Transverse colon (tissue), 4 donors: Measurements from ENCODE around the gene AKAP13. TPM values are rescaled to one million over a fixed set of nuclear protein-coding genes. Genes with fewer than 3 reads are reported as not detected.

ENCODE experiments used
- DNase-seq: peaks from one replicate; pipeline ENCODE4 v3.0.0-alpha.2; 2019
- H3K27ac ChIP-seq, 4 donors: fragments of 200-600 bp; sonication (generic); 2 replicates each; pipeline ENCODE4 v1.5.1; 2016 to 2018; ENCODE audit warnings: inconsistent platforms in 4 of 4
- H3K27me3 ChIP-seq: fragments of 200-600 bp; sonication (generic); 2 replicates; pipeline ENCODE4 v1.5.1; 2017; ENCODE audit warnings: inconsistent platforms
- H3K36me3 ChIP-seq, 4 donors: fragments of 200-600 bp; sonication (generic); 2 replicates each; pipeline ENCODE4 v1.5.1; 2017 to 2019; ENCODE audit warnings: inconsistent platforms in 4 of 4
- H3K4me1 ChIP-seq, 4 donors: fragments of 200-600 bp; sonication (generic); 2 replicates each; pipeline ENCODE4 v1.5.1; 2017 to 2020; ENCODE audit warnings: inconsistent platforms in 4 of 4
- H3K4me3 ChIP-seq, 4 donors: fragments of 200-600 bp; sonication (generic); 1 replicate in 1 of 4; 2 replicates in 3 of 4; pipeline versions ENCODE4 v1.5.1 to v1.6.1; 2017 to 2019; ENCODE audit warnings: inconsistent platforms in 4 of 4
- H3K9me3 ChIP-seq, 2 donors: fragments of 200-600 bp; sonication (generic); 2 replicates each; pipeline ENCODE4 v1.5.1; 2017 to 2019; ENCODE audit warnings: inconsistent platforms in 2 of 2
- EP300 ChIP-seq: sonication (generic); formaldehyde crosslinking; IDR thresholded peaks from one replicate; pipeline ENCODE4 v1.6.1; 2017; ENCODE audit warnings: antibody characterized with exemption, low read depth
- POLR2A ChIP-seq: fragments of 450-650 bp; IDR thresholded peaks from one replicate; pipeline ENCODE4 v1.6.1; 2016; ENCODE audit warnings: antibody characterized with exemption, mild to moderate bottlenecking, moderate library complexity
- POLR2AphosphoS5 ChIP-seq, 3 donors: sonication (generic); formaldehyde crosslinking; IDR thresholded peaks; one replicate each; pipeline ENCODE4 v1.6.1; 2016; ENCODE audit warnings: antibody characterized with exemption in 3 of 3
- WGBS, 2 donors: methylation state at CpG; one replicate each; pipeline ENCODE4 v1.1.5; 2018; ENCODE audit warnings: low coverage in 1 of 2; 5-methylcytosine and 5-hydroxymethylcytosine counted together
- in situ Hi-C, 4 donors: fragments of 200-750 bp; cut with MboI; loops; one replicate each; pipeline versions ENCODE4 v1.15.0 to v1.15.1; 2017; ENCODE audit warnings: low sequenced_read_pairs in 3 of 4, low pct_ligation_motif_present in 1 of 4, low pct_unique_long_range_greater_than_20kb in 1 of 4
- intact Hi-C: fragments of 100-400 bp; cut with DNase I; formaldehyde crosslinking; loops from one replicate; pipeline ENCODE4 v1.15.1; 2023; ENCODE audit warnings: low total_unique reads
- total RNA-seq, 4 donors: library from RNA; depleted of rRNA; stranded (reverse); fragments of >200 nt; gene quantifications; one replicate each; pipeline ENCODE4 v1.1.0, GENCODE V29; 2016
- TF ChIP-seq, protein P1 (sequence below), 5 experiments: fragments of 200-600 bp in 3 of 5; fragments of 450-650 bp in 2 of 5; sonication (generic) in 3 of 5; IDR thresholded peaks; 1 replicate in 2 of 5; 2 replicates in 3 of 5; pipeline ENCODE4 v1.5.1; 2016 to 2017; ENCODE audit warnings: antibody characterized with exemption in 5 of 5, inconsistent platforms in 3 of 5, mild to moderate bottlenecking in 2 of 5, moderate library complexity in 1 of 5

AKAP13 gene
- total RNA-seq, 4 donors from 2014 or later: 206 to 291 (median 214) TPM

DNA sequence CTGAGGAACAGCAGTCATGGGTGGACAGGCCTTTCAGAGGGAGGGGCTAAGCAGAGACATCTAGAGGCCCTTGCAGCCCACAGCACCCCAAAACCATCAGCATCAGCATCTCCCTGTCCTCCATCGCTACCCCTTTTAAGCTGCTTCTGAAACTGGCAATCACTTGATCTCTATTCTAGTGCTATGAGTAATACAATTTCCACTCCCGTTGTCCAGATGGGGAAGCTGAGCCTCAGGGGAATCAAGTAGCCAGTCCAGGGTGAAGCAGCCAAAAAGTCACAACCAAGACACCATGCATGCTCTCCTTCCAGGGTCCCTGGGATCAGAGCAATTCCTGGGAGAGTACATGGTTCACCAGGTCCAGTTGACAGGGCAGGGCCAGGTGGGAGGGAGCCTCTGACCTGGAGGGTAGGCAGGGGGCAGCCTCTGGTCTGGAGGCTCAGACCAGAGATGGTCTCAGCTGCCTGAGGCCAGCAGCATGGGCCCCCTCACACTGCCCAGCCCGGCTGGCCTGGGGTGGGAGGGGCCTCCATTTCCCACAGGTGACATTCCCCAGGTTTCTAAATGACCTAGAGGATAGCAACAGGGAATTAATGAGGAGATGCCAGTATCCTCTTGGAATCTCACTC lies 384.4 kb downstream of the AKAP13 start:
- H3K9me3 ChIP-seq: no peaks in the 10 kb centered on the region
- no peak for DNase-seq
- intact Hi-C loops (no loop called here), in situ Hi-C loops (no loop called here)
- WGBS, 2 donors: 58 to 60% methylated on average over 2 to 3 of the region's 3 CpGs
- no peaks in the 10 kb centered on the region for H3K36me3 ChIP-seq
- H3K27ac ChIP-seq: no peak overlapping the region
- H3K4me3 ChIP-seq: no peak overlapping the region
- TF ChIP-seq POLR2AphosphoS5 (IDR thresholded peaks at IDR 0.05): no peak
- TF ChIP-seq, protein P1, sequence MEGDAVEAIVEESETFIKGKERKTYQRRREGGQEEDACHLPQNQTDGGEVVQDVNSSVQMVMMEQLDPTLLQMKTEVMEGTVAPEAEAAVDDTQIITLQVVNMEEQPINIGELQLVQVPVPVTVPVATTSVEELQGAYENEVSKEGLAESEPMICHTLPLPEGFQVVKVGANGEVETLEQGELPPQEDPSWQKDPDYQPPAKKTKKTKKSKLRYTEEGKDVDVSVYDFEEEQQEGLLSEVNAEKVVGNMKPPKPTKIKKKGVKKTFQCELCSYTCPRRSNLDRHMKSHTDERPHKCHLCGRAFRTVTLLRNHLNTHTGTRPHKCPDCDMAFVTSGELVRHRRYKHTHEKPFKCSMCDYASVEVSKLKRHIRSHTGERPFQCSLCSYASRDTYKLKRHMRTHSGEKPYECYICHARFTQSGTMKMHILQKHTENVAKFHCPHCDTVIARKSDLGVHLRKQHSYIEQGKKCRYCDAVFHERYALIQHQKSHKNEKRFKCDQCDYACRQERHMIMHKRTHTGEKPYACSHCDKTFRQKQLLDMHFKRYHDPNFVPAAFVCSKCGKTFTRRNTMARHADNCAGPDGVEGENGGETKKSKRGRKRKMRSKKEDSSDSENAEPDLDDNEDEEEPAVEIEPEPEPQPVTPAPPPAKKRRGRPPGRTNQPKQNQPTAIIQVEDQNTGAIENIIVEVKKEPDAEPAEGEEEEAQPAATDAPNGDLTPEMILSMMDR (IDR thresholded peaks at IDR 0.05): no peak
- H3K4me1 ChIP-seq: no peaks in the 10 kb centered on the region
- no peaks in the 10 kb centered on the region for H3K27me3 ChIP-seq

- in situ Hi-C loops: no loop called here
- TF ChIP-seq EP300: no peak
- no peak for TF ChIP-seq POLR2AphosphoS5 (IDR thresholded peaks at IDR 0.05)
- no peak for TF ChIP-seq POLR2A
- TF ChIP-seq, protein P1 (IDR thresholded peaks at IDR 0.05): no peak
- H3K27ac ChIP-seq: no peak overlapping the region
- no peaks in the 10 kb centered on the region for H3K9me3 ChIP-seq
- intact Hi-C loops: no loop called here
- no peak for DNase-seq
- H3K27me3 ChIP-seq: no peaks in the 10 kb centered on the region
- no peak overlapping the region for H3K4me3 ChIP-seq
- no peaks in the 10 kb centered on the region for H3K4me1 ChIP-seq
- H3K36me3 ChIP-seq: no peaks in the 10 kb centered on the region
- WGBS, 2 donors: 87% methylated on average over 24 of the region's 24 CpGs; no CpG with 5 or more reads in 1 of the 2 donors
Observed at GRCh38 chr15:85766001-85766831, 385.8 kb downstream of the AKAP13 start.

- no peaks in the 10 kb centered on the region for H3K9me3 ChIP-seq
- peaks cover 0 to 4% (median 3%) of the 10 kb centered on the region in 4 donors for H3K4me1 ChIP-seq
- H3K4me3 ChIP-seq: no peak overlapping the region
- WGBS, 2 donors: 96% methylated on average over 26 of the region's 26 CpGs; no CpG with 5 or more reads in 1 of the 2 donors
- no peak for DNase-seq
- intact Hi-C loops: no loop called here
- no peak for TF ChIP-seq POLR2AphosphoS5 (IDR thresholded peaks at IDR 0.05)
- TF ChIP-seq, protein P1 (IDR thresholded peaks at IDR 0.05): no peak
- TF ChIP-seq EP300: no peak
- no peak for TF ChIP-seq POLR2A
- in situ Hi-C loops: no loop called here
- H3K27ac ChIP-seq: no peak overlapping the region
- no peaks in the 10 kb centered on the region for H3K27me3 ChIP-seq
- H3K36me3 ChIP-seq: no peaks in the 10 kb centered on the region
Observed at GRCh38 chr15:85767785-85768529, 387.6 kb downstream of the AKAP13 start.

GRCh38 chr15:85768595-85769168 lies 388.3 kb downstream of the AKAP13 start:
- Histone ChIP-seq H3K27ac (no peak overlapping the region), H3K27me3 (no peaks in the 10 kb centered on the region), H3K9me3 (no peaks in the 10 kb centered on the region), H3K4me3 (no peak overlapping the region), H3K36me3 (no peaks in the 10 kb centered on the region), H3K4me1 (peaks cover 0 to 4% (median 3%) of the 10 kb centered on the region in 4 donors)
- no peak for DNase-seq
- in situ Hi-C loops: no loop called here
- 99% methylated on average over 30 of the region's 32 CpGs; no CpG with 5 or more reads in 1 of the 2 donors for WGBS, 2 donors
- intact Hi-C loops: no loop called here
- no peak for TF ChIP-seq EP300
